ENCODE results near the gene ERLIN1.

Gene ERLIN1

DNA sequence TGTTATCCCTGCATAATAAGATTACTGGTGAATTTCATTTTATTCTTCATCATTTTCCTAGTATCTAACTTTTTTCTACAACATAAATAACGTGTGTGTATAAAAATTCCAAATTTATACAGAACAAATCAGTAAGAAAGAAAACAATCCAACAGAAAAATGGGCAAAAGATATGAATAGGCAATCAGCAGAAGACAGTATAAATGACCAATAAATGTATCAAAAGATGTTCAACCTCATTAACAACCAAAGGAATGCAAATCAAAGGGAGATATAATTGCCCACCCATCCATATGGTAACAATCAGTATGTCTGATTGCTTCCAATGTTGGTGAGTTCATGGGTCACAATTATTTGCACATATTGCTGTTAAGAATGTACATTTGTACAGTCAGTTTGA, 13.5 kb downstream of the ERLIN1 start:
- TF ChIP-seq CTCF (IDR thresholded peaks at IDR 0.05; ENCODE audit: unreplicated experiment in 3 of 3): no peak
- H3K27me3 Mint-ChIP-seq (ENCODE audit: low read depth): no peaks in the 10 kb centered on the region
- H3K36me3 Mint-ChIP-seq (ENCODE audit: low read depth): peaks cover 60% of the 10 kb centered on the region
- no peak overlapping the region for H3K4me3 Mint-ChIP-seq
- H3K4me1 Mint-ChIP-seq: no peaks in the 10 kb centered on the region
- H3K9me3 Mint-ChIP-seq: peaks cover 11% of the 10 kb centered on the region
- H3K27ac Mint-ChIP-seq: no peak overlapping the region

DNA sequence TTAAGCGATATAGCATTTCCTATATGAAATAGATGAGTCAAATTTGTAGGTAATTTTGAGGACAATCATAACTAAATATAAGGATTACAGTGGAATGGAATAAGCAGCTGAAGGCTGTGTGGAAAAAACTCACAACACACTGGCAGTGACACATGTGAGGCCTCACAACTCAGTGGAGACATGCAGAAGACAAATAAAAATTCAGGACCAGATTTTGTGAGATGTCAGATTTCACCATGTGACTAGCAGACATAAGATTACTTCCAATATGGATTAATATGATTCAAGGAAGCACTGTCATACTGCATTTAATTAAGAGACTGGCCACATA, 17.6 kb downstream of the ERLIN1 start:
- no peak overlapping the region for H3K27ac Mint-ChIP-seq

GRCh38 chr10:100167553-100168312, 18.1 kb downstream of the ERLIN1 start:
- no peak overlapping the region for H3K27ac Mint-ChIP-seq
- TF ChIP-seq CTCF (IDR thresholded peaks at IDR 0.05; ENCODE audit: unreplicated experiment in 3 of 3): no peak
- H3K9me3 Mint-ChIP-seq: peaks cover 6% of the 10 kb centered on the region
- H3K4me1 Mint-ChIP-seq: no peaks in the 10 kb centered on the region
- H3K36me3 Mint-ChIP-seq (ENCODE audit: low read depth): peaks cover 46% of the 10 kb centered on the region
- no peak overlapping the region for H3K4me3 Mint-ChIP-seq
- H3K27me3 Mint-ChIP-seq (ENCODE audit: low read depth): no peaks in the 10 kb centered on the region

More for the DNA sequence above, 17.6 kb downstream of the ERLIN1 start:
- no peaks in the 10 kb centered on the region for H3K4me1 Mint-ChIP-seq
- TF ChIP-seq CTCF (IDR thresholded peaks at IDR 0.05; ENCODE audit: unreplicated experiment in 3 of 3): no peak
- H3K36me3 Mint-ChIP-seq (ENCODE audit: low read depth): peaks cover 48% of the 10 kb centered on the region
- no peak overlapping the region for H3K4me3 Mint-ChIP-seq
- no peaks in the 10 kb centered on the region for H3K27me3 Mint-ChIP-seq (ENCODE audit: low read depth)
- H3K9me3 Mint-ChIP-seq: peaks cover 6% of the 10 kb centered on the region

DNA sequence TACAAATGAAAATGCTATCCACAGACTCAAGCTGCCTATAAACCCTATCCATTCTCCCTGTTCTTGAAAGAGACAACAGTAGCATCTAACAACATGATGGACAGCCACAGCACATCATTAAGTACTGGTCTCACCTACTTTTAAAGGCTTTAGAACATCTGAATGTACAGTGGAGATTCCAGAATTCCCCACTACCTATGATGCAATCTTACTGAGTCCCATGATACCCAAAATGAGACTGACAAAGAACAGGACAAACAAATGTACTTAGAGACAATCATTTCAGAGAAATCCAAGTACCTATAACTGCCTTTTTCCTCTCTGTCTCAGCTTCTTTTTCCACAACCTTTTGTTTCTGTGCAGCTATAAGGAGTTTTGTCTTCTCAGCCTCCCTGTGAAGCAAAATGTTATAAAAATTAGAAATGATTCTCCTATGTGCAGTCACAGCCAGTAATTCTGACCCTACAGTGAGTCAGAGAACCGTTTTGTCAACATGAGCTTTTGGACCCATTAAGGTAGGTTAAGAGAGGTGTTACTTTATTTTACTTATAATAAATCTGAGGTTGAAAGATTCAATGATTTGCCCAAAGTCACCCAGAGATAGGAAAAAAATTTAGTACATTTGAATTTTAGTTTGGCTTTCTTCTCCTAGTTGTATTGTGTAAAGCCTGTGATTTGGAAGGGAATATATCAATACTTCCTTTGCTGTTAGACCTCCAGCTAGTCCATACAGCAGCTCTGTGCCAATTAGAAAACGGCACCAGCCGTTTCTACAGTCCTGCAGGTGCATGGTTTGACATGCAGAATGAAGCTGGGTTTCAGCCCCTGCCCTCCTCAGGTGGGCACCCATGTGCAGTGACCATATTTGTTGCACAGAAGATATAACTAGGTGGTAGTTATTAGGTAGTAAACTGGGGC, 21.9 kb downstream of the ERLIN1 start:
- TF ChIP-seq CTCF (IDR thresholded peaks at IDR 0.05; ENCODE audit: unreplicated experiment in 3 of 3): no peak
- Mint-ChIP-seq H3K9me3 (no peaks in the 10 kb centered on the region), H3K36me3 (ENCODE audit: low read depth) (peaks cover 46% of the 10 kb centered on the region)

GRCh38 chr10:100162696-100163095, 23.1 kb downstream of the ERLIN1 start:
- Mint-ChIP-seq H3K27me3 (ENCODE audit: low read depth) (no peaks in the 10 kb centered on the region), H3K4me1 (no peaks in the 10 kb centered on the region), H3K4me3 (no peak overlapping the region), H3K27ac (no peak overlapping the region), H3K36me3 (ENCODE audit: low read depth) (peaks cover 53% of the 10 kb centered on the region), H3K9me3 (no peaks in the 10 kb centered on the region)
- no peak for TF ChIP-seq CTCF (IDR thresholded peaks at IDR 0.05; ENCODE audit: unreplicated experiment in 3 of 3)

More for the DNA sequence above, 21.9 kb downstream of the ERLIN1 start:
- no peak overlapping the region for H3K4me3 Mint-ChIP-seq
- H3K27ac Mint-ChIP-seq: no peak overlapping the region
- H3K4me1 Mint-ChIP-seq: no peaks in the 10 kb centered on the region
- no peaks in the 10 kb centered on the region for H3K27me3 Mint-ChIP-seq (ENCODE audit: low read depth)
